G401 (cell line): ENCODE results near the gene SEMA5B. TPM values are rescaled to one million over a fixed set of nuclear protein-coding genes. Genes with fewer than 3 reads are reported as not detected.

Experiments
- DNase-seq: peaks from one replicate; pipeline ENCODE4 v3.0.0-alpha.2; 2015; ENCODE audit warnings: low spot score
- in situ Hi-C: cut with HindIII; loops from 2 replicates; pipeline ENCODE4 v1.10.0; 2016; ENCODE audit warnings: low sequenced_read_pairs, mixed read lengths
- total RNA-seq: library from RNA; depleted of rRNA; stranded (reverse); fragments of >200 nt; shearing (Covaris generic); gene quantifications from 2 replicates; pipeline ENCODE4 v1.2.3, GENCODE V29; 2014

Gene SEMA5B
- total RNA-seq, 1 experiment from 2014 or later: 0.03 TPM

DNA sequence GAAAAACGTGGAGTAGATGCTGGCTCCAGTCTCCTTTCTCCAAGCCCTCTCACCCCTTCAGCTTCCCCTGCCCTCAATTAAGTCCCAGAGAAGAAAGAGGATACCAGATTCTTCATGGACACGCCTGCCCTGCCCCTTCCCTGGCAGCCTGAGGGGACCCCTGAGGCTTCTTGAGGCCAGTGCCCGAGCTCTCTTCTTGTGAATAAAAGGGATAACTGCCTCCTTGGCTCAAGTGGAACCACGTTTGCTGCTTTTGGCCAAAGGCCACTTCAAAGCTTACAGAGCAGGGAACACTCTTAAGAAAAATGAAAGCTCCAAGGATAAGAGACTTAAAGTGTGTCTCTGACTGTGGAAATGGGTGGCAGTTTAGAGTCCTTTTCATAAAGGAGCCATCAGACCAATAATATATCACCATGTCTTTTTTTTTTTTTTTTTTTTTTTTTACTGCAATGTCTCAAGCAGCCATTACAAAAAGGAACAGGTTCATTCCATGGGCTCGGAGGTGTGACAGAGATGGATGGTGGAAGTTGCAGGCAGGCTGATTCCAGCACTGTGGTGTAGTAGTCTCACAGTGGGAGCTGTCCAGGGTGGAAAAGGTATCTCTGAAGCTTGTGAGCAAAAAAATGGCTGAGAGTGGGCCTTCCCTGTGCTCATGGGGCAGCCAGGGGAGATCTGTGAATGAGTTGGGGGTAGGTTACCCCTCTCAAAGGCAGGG lies 108.8 kb downstream of the SEMA5B start:
- DNase-seq: no peak
- in situ Hi-C loops: no loop called here

DNA sequence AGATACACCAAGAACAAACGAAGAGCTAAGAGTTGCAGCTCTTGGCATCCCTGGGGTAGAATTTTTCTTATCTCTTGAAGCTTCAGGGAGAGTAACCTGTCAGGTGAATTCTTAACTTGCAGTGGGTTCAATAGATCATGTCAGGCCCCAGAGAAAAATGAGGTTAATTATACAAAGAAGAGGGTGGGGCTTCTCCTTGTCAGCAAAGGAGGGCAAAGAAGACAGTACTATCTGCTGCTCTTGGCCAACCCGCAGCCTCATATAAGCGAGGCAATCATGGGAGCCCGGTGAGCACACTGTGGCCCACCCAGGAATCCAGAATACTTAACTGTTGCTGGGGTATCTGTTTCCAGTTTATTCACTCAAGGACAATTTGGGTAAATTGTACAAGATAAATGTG lies 110.2 kb downstream of the SEMA5B start:
- in situ Hi-C loops: no loop called here
- no peak for DNase-seq

DNA sequence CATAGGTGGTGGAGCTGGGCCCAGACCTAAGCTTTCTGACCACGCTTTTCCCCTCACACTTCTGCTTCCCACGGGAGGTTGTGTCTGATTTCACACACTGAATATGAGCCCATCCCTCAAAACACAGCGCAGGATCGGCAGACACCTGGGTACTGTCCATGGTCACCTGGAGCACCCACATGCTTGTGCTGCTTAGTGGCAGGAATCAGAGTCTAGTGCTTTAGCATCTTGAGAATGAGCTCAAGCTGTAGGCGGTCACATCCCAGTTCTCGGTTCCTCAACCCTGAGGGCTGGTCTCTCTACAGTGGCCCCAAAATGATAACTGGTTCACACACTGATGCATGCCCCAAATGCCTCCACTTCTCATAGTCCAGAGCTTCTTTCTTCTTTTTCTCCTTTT lies 111.0 kb downstream of the SEMA5B start:
- DNase-seq: no peak
- in situ Hi-C loops: no loop called here

DNA sequence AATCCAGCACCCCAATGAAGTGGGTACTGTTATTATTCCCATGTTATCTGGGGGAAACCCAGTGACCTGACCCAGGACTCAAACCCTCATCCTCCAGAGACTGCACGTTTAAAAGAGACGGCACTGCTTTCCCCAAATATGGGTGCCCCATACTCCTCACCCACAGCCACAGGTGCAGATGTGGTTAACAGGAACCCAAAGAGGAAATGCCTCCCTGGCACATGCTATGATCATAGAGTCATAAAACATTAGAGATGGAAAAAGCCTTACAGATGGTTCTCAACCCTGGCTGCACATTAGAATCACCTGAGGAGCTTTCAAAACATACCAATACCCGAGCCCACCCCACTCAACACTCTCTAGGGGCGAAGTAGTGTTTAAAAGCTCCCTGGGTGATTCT lies 111.5 kb downstream of the SEMA5B start:
- in situ Hi-C loops: no loop called here
- no peak for DNase-seq

DNA sequence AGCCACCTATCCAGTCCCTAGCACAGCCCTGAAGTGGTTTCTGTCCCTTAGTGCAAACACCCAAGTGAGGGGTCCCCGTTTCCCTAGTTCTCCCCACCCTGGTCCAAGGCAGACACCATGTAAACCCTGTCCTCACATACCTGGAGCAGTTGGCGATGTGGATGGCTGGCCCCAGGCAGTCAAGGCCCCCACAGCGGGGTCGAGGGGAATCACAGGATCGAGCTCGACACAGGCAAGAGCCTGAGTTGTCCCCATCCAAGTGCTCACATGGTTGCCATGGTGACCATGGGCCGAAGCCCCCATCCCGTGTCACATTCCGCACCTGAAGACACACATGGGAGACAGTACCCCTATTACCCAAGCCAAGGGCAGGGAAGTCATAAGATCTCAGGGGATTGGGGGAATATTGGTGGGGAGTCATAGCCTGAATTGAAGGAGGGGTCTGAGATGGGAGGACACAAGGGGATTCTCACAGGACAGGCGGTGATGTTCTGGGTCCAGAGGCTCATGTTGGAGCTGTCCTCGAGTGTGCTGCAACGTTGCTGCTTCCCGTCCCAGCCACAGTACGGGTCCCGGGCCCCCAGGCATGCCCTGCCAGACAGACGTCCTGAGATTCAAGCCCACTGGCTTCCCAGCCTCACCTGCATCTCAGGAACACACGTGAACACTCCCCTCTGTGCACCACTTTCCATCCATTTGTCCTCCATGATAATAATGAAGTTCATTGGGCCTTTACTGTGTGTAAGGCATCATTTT lies 112.1 kb downstream of the SEMA5B start:
- in situ Hi-C loops: no loop called here
- DNase-seq: no peak

DNA sequence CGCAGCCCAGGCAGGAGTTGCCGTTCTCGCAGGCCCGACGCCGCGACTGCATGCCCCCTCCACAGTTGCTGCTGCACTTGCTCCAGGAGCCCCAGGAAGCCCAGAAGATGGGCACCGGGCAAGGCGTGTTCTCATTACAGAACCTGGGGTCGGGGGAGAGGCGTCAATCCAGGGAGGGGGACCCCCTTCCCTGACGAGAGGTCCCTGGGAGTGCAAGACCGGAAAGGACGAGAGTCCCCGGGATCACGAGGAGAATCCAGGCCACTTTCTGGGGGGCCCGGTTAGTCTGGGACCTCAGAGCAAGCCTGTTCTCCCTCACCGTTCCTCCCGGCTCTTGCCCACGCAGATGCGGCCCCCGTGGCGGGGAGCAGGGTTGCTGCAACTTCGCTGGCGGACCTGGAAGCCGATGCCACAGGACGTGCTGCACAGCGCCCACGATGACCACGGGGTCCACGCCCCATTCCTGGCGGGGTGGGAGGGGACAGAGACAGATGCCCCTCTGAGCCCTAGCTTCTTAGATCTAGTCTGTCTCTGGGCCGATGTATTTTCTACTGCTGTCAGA lies 113.9 kb downstream of the SEMA5B start:
- no peak for DNase-seq
- in situ Hi-C loops: no loop called here

DNA sequence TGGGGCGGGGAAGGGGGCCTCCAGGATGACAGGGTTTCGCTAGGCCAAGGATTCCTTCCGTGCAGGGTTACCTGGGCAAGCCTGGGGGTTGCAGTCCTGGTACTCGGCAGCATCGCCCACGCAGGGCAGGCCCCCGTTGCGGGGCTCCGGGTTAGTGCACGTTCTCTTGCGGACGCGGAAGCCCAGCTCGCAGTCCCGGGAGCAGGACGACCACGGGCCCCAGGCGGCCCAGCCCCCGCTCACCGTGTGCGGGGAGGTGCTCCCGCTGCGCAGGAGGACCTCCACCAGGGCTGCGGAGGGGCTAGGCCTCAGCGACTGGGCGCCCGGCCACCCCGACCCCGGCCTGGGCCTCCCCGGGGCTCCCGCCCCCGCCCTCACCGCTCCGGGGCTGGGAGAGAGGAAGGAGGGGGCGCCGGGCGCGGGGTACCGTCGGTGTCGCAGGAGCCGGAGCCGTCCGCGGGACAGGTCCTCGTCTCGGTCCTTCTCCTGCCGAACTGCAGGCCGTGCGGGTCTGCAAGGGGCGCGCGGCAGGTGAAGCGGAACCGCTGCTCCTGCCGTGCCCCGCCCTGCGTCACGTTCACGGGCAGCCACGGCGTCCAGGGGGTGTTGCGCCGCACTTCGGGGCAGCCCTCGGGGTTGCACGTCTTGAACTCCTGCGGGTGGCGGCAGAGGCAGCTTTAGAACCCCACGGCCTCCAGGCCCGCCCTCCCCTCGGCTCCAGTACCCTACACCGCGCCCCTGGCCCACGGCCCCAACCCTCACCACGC lies 114.6 kb downstream of the SEMA5B start:
- no peak for DNase-seq
- in situ Hi-C loops: no loop called here

DNA sequence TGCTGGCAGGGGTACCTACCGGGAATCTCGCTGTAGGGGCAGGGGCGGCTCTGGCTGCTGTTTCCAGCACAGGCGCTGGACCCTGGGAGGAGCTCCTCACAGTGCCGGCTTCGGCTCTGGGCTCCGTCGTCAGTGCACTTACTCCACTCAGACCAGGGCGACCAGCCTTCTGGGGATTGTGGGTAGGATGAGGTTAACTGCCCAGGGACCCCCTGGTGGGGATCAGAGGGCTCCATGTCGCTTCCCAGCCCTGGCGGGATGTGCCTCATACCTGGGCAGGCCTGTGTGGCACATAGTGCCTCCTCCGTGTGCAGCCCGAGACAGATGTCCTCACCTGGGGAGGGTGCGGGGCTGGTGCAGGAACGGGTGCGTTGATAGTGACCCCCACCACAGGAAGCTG lies 115.7 kb downstream of the SEMA5B start:
- in situ Hi-C loops: no loop called here
- DNase-seq: no peak

DNA sequence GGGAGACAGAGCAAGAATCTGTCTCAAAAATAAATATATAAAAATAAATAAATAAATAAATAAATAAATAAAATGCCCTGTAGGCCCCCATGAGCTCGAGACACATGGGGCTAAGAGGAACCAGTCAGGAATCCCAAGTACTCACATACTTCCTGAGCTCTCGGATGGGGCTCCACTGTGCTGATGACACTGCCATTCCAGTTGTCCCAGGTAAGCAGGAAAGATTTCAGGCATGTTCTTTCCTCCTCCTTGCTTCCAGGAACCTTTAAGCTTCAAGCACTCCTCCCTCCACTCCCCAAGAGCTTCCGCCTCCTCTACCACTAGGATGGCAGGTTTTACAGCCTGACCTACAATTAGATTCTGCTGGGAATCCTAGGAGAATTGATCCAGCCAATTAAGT lies 119.3 kb downstream of the SEMA5B start:
- no peak for DNase-seq
- in situ Hi-C loops: no loop called here

DNA sequence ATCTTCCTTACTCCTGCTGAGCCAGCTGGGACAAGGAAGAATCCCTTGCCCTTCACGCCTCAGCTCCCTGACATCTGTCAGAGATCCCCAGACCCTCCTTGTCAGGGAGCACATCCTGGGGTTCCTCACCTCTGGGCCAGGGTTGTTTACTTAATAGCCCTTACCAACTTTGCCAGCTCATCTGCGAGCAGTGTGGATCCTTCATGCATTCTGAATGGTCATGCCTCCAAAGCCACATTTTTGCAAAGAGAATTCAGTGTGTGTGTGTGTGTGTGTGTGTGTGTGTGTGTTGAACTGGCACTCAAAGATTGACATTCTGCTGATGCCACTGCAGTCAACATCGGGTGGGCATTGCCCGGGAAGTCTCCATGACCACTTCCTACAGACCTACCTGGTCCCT lies 120.1 kb downstream of the SEMA5B start:
- in situ Hi-C loops: no loop called here
- no peak for DNase-seq

DNA sequence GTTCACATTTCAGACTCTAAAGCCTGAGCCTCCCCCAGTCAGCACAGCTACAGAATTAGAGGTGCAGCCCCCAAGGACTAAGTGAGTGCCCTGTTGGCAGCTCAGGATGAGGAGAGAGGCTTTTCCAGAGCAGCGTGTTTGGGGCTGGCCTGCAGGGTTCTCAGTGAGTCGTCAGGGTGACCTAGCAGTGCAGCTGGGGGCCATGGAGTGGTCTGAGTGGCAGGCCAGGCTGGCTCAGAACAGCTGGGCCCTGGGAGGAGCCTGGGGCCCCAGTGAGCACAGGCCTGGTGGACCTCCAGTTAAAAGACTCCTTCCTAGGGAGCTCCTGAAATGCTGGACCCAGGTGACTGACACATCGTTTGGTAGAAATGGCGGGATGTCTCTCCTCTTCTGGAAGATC lies 124.4 kb downstream of the SEMA5B start:
- DNase-seq: no peak
- in situ Hi-C loops: no loop called here

DNA sequence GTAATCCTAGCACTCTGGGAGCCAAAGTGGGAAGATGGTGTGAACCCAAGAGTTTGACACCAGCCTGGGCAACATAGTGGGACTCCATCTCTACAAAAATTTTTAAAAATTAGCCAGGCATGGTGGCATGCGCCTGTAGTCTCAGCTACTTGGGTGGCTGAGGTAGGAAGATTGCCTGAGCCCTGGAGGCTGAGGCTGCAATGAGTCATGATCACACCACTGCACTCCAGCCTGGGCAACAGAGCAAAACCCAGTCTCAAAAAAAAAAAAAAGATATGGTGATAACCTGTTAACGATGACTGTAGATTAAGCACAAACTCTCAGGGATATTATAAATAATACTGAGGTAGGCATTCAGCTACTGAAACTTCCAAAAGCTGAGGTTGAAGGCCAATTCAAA lies 125.2 kb downstream of the SEMA5B start:
- in situ Hi-C loops: no loop called here
- DNase-seq: no peak

DNA sequence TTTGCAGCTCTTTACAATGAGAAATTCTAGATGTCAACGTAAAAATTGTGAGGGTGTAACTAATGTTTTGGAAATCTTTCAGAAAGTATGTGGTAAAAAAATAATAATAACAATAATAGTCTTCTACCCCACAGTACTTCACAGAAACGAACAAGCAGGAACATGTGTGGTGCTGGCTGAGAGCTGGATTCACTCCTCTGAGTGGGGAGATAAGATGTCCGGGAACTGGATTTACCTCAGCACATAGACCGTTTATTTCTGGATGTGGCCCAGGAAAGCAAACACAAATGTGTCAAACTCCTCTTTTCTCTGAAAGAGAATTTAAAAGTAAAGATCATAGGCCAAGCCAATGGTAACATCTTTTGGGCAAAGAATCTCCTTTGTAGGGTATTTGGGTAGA lies 129.3 kb downstream of the SEMA5B start:
- in situ Hi-C loops: no loop called here
- DNase-seq: no peak

DNA sequence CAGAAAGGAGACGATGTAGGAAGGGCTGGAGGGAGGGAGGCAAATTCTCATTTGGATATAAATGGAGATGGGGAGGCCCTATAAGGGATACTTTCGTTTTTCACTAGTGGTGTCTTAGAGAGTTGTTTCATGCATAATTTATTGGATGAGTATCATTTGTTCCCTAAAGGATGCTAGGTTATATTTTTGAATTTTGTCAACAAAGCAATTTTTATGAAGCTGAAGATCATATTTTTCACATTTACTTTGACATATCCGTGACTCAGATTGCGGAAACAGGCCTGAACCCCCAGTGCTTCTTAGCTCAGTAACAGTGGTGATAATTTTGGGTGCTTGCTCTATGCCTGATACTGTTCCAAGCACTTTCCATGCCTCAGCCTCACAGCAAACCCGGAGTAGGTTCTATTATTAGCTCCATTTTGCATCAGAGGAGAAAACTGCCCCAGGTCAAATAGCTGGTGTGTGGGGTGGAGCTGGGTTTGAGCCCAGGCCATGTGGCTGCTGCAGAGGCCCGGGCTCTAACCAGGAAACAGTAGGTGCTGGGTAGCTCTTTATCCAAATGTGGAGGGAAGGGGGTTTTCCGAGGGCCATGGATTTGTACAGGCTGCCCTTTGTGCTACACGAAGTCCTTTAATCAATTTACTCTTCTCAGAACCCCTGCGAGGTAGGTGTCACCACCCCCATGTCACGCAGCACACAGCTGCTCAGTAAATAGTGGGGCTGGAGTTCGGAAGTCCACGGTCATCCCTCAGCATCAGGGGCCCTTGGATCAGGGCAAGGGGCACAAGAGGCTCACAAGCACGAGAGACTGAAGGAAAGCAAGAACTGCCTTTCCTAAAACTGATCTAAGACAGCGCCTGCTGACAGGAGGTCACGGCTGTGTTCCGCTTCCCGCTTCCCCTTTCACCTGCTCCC lies 133.6 kb downstream of the SEMA5B start:
- DNase-seq: no peak

DNA sequence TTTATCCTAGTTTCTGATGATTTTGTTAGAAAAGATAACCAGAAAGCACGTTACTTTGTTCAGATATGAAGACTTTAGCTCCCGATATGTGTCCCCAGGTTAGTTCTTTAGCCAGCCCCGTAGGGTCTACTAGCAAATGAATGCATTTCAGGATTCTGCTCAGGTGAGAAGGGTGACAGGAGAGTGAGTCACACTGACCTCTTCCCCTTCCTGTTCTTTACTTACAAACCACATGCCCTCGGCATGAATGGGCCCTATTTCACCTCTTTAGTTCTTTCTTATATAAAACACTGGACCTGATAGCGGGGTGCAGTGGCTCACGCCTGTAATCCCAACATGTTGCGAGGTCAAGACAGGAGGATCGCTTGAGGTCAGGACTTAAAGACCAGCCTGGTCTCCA lies 134.3 kb downstream of the SEMA5B start:
- DNase-seq: no peak
- in situ Hi-C loops: no loop called here

More for the DNA sequence above, 133.6 kb downstream of the SEMA5B start:
- in situ Hi-C loops: no loop called here

DNA sequence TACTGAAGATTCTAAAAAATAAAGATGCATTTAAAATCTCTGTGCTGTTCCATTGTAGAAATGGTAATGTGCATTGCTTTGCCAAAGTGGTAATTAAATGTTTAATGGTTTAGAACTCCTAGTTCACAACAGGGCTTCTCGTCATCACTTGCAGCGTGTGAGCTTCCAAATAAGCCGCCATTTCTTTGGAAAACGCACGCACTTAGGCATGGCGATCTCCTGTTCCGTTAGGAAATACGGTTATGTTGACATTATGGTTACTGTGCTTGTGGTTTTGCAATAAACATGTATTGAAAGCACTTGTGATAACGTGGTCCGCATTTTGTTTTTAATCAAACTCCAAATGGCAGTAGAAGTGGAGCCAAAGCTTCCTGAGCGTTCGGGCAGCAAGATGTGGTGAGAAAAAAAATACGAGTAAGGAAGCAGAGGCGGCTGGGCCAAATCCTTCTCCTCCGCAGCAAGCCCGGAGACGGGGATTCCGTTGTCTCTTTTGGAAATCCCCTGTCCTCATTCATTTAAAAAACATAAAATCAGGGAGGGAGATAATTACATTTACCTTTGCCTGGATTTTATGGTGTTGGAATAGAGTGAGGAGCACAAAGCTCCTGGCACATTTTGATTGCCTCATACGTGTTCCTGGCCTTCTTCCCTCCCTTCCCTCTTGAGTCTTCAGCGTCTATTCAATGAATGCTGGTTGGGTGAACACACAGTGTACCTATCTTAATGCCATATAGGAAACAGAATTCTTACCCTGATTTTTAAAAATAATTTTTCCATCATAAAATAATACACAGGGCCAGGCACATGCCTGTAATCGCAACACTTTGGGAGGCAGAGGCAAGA lies 135.2 kb downstream of the SEMA5B start:
- in situ Hi-C loops: no loop called here
- no peak for DNase-seq

DNA sequence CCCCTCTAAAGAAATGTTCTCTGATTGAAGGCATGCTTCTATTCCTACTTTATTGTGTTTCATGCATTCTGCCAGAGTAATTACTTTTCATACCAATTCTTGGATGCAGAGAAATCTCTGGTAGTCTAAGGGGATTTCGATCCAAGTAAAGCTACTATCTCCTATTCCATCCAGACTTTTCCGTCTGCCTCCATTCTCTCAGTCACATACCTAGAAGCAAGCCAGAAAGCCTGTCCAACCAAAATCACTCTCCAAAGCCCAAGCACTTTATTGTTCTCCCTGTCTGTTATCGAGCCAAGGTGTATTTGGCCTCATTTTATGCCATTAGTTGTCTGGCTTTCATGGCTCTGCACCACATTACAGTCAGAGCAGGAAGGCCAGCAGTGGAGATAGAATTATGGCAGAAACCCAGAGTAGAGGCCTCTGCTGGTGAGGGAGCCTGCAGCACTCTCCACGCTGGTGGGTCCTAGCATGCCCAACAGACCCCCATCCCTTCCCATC lies 136.8 kb downstream of the SEMA5B start:
- DNase-seq: peak; percentile 48
- in situ Hi-C loops: no loop called here
